ENCODE results near the gene NR2F1-AS1. TPM values are rescaled to one million over a fixed set of nuclear protein-coding genes. Genes with fewer than 3 reads are reported as not detected.

Gene NR2F1-AS1
- total and polyA plus RNA-seq, 3 donors from 2014 or later, result 15.6 to 24.8 (median 20.6) TPM

DNA sequence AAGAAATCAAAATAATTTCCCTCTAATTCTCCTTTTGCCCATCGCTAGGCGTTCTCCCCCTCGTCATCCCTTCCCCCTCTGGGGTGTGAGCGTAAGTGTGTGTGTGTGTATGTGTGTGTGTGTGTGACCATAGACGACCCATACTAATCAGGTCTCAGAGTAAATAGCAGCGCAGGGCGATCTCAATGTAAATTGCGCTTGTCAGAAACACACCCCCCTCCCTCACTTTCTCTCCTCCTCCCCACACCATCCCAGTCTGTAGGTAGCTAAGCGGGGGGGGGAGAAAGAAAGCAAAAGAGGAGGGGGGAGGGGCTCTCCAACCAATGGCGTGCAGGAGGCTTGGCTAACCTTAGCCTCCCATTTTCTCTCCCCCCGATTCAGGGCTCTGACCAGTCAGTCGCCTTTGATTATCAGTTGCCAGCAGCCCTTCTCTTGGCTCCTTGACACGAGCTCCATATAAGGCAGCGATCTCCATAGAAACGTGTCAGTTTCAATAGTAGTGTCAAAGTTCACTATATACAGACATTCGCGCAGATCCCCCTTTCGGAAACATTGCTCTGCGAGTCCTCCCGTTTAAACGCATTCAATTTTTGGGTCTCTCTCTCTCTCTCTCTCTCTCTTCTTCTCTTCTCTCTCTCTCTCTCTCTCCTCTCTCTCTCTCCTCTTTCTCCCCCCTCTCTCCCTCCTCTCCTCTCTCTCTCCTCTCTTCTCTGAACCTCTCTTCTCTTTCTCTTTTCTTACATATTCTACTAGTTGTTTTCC is 1.8 kb upstream of the NR2F1-AS1 start, which contains the start of gene NR2F1:
Gene NR2F1 (plus strand): TSS at position 546 of the 762 bp plus-strand sequence. CDS start 1,802 bp downstream, outside the sequence.
- Histone ChIP-seq H3K27me3 (no peaks in the 10 kb centered on the region), H3K27ac (peak within 1 kb of the TSS in 1 of 2 donors; percentile 77), H3K4me3 (peak within 1 kb of the TSS; percentile 63 to 72), H3K9me3 (no peaks in the 10 kb centered on the region), H3K36me3 (ENCODE audit: low read depth, missing control alignments) (no peaks in the 10 kb centered on the region), H3K4me1 (peaks cover 10% of the 10 kb centered on the region)
- 1 to 3% methylated on average over 21 of the region's 21 CpGs for WGBS, 2 donors
- TF ChIP-seq, protein P1, sequence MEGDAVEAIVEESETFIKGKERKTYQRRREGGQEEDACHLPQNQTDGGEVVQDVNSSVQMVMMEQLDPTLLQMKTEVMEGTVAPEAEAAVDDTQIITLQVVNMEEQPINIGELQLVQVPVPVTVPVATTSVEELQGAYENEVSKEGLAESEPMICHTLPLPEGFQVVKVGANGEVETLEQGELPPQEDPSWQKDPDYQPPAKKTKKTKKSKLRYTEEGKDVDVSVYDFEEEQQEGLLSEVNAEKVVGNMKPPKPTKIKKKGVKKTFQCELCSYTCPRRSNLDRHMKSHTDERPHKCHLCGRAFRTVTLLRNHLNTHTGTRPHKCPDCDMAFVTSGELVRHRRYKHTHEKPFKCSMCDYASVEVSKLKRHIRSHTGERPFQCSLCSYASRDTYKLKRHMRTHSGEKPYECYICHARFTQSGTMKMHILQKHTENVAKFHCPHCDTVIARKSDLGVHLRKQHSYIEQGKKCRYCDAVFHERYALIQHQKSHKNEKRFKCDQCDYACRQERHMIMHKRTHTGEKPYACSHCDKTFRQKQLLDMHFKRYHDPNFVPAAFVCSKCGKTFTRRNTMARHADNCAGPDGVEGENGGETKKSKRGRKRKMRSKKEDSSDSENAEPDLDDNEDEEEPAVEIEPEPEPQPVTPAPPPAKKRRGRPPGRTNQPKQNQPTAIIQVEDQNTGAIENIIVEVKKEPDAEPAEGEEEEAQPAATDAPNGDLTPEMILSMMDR (IDR thresholded peaks at IDR 0.05), result peak; percentile 99 to 100 (median 100)
- no peak for TF ChIP-seq POLR2A (IDR thresholded peaks at IDR 0.05)
- intact Hi-C loops (cut with DNase I; ENCODE audit: low total_unique reads), result no loop called here
- peak; percentile 82 for DNase-seq

GRCh38 chr5:93582167-93582462 is 1.1 kb upstream of the NR2F1-AS1 start:
- DNase-seq, result no peak
- H3K27me3 ChIP-seq, result no peaks in the 10 kb centered on the region
- peaks cover 10% of the 10 kb centered on the region for H3K4me1 ChIP-seq
- no peaks in the 10 kb centered on the region for H3K9me3 ChIP-seq
- peak overlapping the region; percentile 63 to 72 for H3K4me3 ChIP-seq
- WGBS, 2 donors, result 0 to 2% methylated on average over 2 of the region's 2 CpGs
- intact Hi-C loops (cut with DNase I; ENCODE audit: low total_unique reads), result no loop called here
- TF ChIP-seq, protein P1 (IDR thresholded peaks at IDR 0.05), result no peak
- no peak for TF ChIP-seq POLR2A (IDR thresholded peaks at IDR 0.05)
- no peaks in the 10 kb centered on the region for H3K36me3 ChIP-seq (ENCODE audit: low read depth, missing control alignments)
- H3K27ac ChIP-seq, result peak overlapping the region in 1 of 2 donors; percentile 36

DNA sequence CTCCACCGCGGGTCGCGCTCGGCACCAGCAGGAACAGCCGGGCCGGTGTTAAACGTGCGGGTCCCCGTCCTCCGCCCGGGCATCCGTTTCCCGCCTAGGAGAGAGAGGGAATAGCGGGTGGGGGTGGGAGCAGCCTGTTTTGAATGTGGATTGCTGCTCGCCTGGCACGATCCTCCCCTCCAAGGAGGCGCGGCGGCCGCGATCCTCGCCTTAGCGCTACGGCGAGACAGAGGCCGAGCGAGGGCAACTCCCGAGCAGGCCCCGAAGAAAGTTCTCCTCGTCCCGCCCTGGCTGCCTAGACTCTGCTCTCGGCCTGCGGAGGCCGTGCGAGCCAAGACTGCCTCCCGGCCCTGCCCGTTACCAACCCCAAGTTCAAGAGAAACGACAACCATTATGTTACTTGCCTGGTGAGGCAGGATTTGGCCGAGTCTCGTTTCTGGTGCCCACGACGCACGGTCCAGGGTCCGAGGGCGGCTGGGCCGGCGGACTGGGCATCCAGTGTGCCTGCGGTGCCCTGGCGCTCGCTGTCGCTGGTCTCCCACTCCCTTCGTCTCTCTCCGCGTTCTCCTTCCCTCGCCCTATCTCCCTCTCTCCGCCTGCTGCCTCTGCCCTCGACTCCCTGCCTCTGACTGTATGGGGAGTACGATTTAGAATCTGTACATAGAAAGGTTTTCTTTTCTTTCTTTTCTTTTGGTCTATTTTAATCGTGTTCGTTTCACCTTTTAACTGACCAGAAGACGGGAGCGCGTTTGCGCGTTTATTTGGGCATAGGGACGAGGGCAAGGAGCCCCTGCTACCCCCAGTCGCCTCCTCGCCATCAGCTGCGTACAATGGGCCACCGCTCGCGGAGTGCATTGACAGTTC is 724 bp downstream of the NR2F1-AS1 start:
- DNase-seq, result no peak
- peaks cover 10% of the 10 kb centered on the region for H3K4me1 ChIP-seq
- 1% methylated on average over 39 to 73 of the region's 73 CpGs for WGBS, 2 donors

DNA sequence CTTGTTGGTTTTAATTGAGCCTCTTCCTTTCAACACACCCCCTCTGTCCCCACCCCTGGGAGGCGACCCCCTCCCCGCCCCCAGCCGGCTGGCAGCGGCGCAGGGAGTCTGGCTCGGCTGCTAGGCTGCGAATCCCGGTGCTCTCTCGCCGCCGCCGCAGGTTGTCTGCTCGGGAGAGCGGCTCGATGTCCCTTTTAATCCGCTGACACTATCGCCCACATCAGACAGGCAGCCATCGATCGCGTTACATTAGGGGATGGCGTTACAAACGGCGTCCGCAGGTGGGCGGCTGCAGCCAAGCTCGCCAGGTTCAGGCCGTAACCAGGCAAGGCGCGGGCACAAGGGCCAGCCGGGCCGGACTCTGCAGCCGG is 1.3 kb downstream of the NR2F1-AS1 start:
- no peak for DNase-seq

More for the DNA sequence above, 724 bp downstream of the NR2F1-AS1 start:
- intact Hi-C loops (cut with DNase I; ENCODE audit: low total_unique reads), result no loop called here
- Histone ChIP-seq H3K36me3 (ENCODE audit: low read depth, missing control alignments) (no peaks in the 10 kb centered on the region), H3K27me3 (no peaks in the 10 kb centered on the region), H3K4me3 (peak overlapping the region; percentile 63 to 72), H3K27ac (peak overlapping the region; percentile 72 to 77), H3K9me3 (no peaks in the 10 kb centered on the region)
- TF ChIP-seq, protein P1 (IDR thresholded peaks at IDR 0.05), result no peak
- no peak for TF ChIP-seq POLR2A (IDR thresholded peaks at IDR 0.05)

More for the DNA sequence above, 1.3 kb downstream of the NR2F1-AS1 start:
- peak overlapping the region; percentile 72 to 77 for H3K27ac ChIP-seq
- H3K4me1 ChIP-seq, result peaks cover 10% of the 10 kb centered on the region
- H3K36me3 ChIP-seq (ENCODE audit: low read depth, missing control alignments), result no peaks in the 10 kb centered on the region
- H3K27me3 ChIP-seq, result no peaks in the 10 kb centered on the region
- TF ChIP-seq, protein P1 (IDR thresholded peaks at IDR 0.05), result no peak
- TF ChIP-seq POLR2A (IDR thresholded peaks at IDR 0.05), result no peak
- intact Hi-C loops (cut with DNase I; ENCODE audit: low total_unique reads), result no loop called here
- H3K4me3 ChIP-seq, result peak overlapping the region; percentile 63 to 72
- WGBS, 2 donors, result 0% methylated on average over 32 of the region's 32 CpGs; no CpG with 5 or more reads in 1 of the 2 donors
- H3K9me3 ChIP-seq, result no peaks in the 10 kb centered on the region
